ENCODE measurements around the gene PLK5.

Gene PLK5

GRCh38 chr19:1567116-1567847, 43.4 kb downstream of the PLK5 start:
- no peak for TF ChIP-seq CTCF (IDR thresholded peaks at IDR 0.05; ENCODE audit: low read depth, low read length, missing control alignments)
- peak overlapping the region; percentile 19; the same call in 1 of the 2 replicates for H3K4me3 ChIP-seq (ENCODE audit: low read depth, low read length)
- no peak for DNase-seq (ENCODE audit: low read depth)

GRCh38 chr19:1567848-1568227, 44.0 kb downstream of the PLK5 start:
- H3K4me3 ChIP-seq (ENCODE audit: low read depth, low read length) = no peak overlapping the region
- DNase-seq (ENCODE audit: low read depth) = no peak
- TF ChIP-seq CTCF (IDR thresholded peaks at IDR 0.05; ENCODE audit: low read depth, low read length, missing control alignments) = no peak

- no peak for DNase-seq (ENCODE audit: low read depth)
- peak within 1 kb of the TSS; percentile 19; the same call in 1 of the 2 replicates for H3K4me3 ChIP-seq (ENCODE audit: low read depth, low read length)
- TF ChIP-seq CTCF (IDR thresholded peaks at IDR 0.05; ENCODE audit: low read depth, low read length, missing control alignments) = no peak
These were observed 44.6 kb downstream of the PLK5 start, which contains the start of gene MEX3D for GRCh38 chr19:1568320-1569019. Gene MEX3D (minus strand): TSS chr19:1568325. CDS start chr19:1568058, 267 bp downstream.

GRCh38 chr19:1569997-1570396, 46.1 kb downstream of the PLK5 start:
- no peak overlapping the region for H3K4me3 ChIP-seq (ENCODE audit: low read depth, low read length)
- TF ChIP-seq CTCF (IDR thresholded peaks at IDR 0.05; ENCODE audit: low read depth, low read length, missing control alignments) = no peak
- DNase-seq (ENCODE audit: low read depth) = no peak

- no peak for DNase-seq (ENCODE audit: low read depth)
- no peak for TF ChIP-seq CTCF (IDR thresholded peaks at IDR 0.05; ENCODE audit: low read depth, low read length, missing control alignments)
These were observed 47.0 kb downstream of the PLK5 start for GRCh38 chr19:1570836-1571235.

GRCh38 chr19:1571358-1571757, 47.5 kb downstream of the PLK5 start:
- TF ChIP-seq CTCF (IDR thresholded peaks at IDR 0.05; ENCODE audit: low read depth, low read length, missing control alignments) = no peak
- no peak overlapping the region for H3K4me3 ChIP-seq (ENCODE audit: low read depth, low read length)
- no peak for DNase-seq (ENCODE audit: low read depth)

More at GRCh38 chr19:1570836-1571235, 47.0 kb downstream of the PLK5 start:
- no peak overlapping the region for H3K4me3 ChIP-seq (ENCODE audit: low read depth, low read length)

Data from GM12864 (cell line).